Measurements from ENCODE around the gene NOL7. TPM values are rescaled to one million over a fixed set of nuclear protein-coding genes. Genes with fewer than 3 reads are reported as not detected.

The NOL7 gene
- total and polyA plus RNA-seq, 2 of the 8 experiments (the other 6 are each of a cell fraction or from before 2014, with no cell fraction given), result 16.4 to 70.4 TPM

DNA sequence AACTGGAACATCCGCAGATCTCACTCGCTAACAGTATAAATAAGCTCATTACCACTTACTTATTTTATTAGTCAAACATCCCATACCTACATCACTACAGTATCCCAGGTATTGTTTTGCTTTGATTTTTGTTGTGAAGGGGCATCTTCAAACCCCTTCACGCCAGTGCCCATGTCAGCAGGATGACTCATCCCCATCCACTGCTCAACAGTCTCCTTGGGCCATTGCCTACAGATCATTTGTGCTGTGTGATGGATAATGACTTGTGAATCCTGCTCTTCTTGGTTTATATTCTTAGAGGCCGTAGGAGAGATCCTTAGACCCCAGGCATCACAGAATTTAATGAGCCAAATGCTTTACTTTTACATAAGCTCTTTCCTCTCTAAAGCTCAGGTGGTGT lies 49.2 kb upstream of the NOL7 start:
- H3K36me3 ChIP-seq (ENCODE audit: control insufficient read depth in 2 of 4, insufficient read depth in 4 of 4, low read length in 3 of 4), result no peaks in the 10 kb centered on the region
- H3K27me3 ChIP-seq (replicated peaks in 1 of 4; ENCODE audit: control insufficient read depth in 3 of 4, extremely low read depth in 1 of 4, insufficient read depth in 3 of 4, low read length in 3 of 4), result no peaks in the 10 kb centered on the region
- H4K20me1 ChIP-seq (replicated peaks in 1 of 2; ENCODE audit: control insufficient read depth in 1 of 2, insufficient read depth in 2 of 2, low read length in 2 of 2), result no peaks in the 10 kb centered on the region
- no peak for FAIRE-seq
- no peak overlapping the region for H3K56ac ChIP-seq (replicated peaks; ENCODE audit: insufficient read length, low read depth, low read length)
- TF ChIP-seq SP2 (IDR thresholded peaks at IDR 0.05; ENCODE audit: low read length) (no peak), SIX5 (IDR thresholded peaks at IDR 0.05; ENCODE audit: low read depth, low read length) (no peak), CHD1 (IDR thresholded peaks at IDR 0.05; ENCODE audit: low read depth, low read length) (no peak), HDAC2 (IDR thresholded peaks at IDR 0.05; ENCODE audit: borderline replicate concordance in 1 of 2, low read depth in 2 of 2, low read length in 2 of 2) (no peak), JUN (IDR thresholded peaks at IDR 0.05; ENCODE audit: low read depth, low read length) (no peak), POLR2AphosphoS5 (IDR thresholded peaks at IDR 0.05; ENCODE audit: low read depth, low read length) (no peak)
- H3K4me3 ChIP-seq (ENCODE audit: extremely low read depth in 1 of 4, insufficient read depth in 2 of 4, low read depth in 3 of 4, low read length in 4 of 4), result no peak overlapping the region
- H3K9ac ChIP-seq (replicated peaks in 1 of 4; ENCODE audit: extremely low read depth in 1 of 4, low read depth in 3 of 4, low read length in 3 of 4), result no peak overlapping the region
- no peak overlapping the region for H3K18ac ChIP-seq (ENCODE audit: extremely low read depth, low read length)
- H4K8ac ChIP-seq (ENCODE audit: extremely low read depth, insufficient read depth, low read length), result no peak overlapping the region
- H2BK120ac ChIP-seq (replicated peaks; ENCODE audit: low read depth, low read length), result no peak overlapping the region
- no peak overlapping the region for H4K5ac ChIP-seq (ENCODE audit: insufficient read length, low read depth, low read length)
- no peak overlapping the region for H2BK20ac ChIP-seq (ENCODE audit: low read length)
- no peak overlapping the region for H2AK5ac ChIP-seq (ENCODE audit: low read depth, low read length)
- no peak overlapping the region for H2BK15ac ChIP-seq (ENCODE audit: low read length)
- no peaks in the 10 kb centered on the region for H3K23me2 ChIP-seq (ENCODE audit: low read depth, low read length)
- no peak overlapping the region for H2AFZ ChIP-seq (ENCODE audit: low read length)
- H3K14ac ChIP-seq (ENCODE audit: insufficient read length), result no peak overlapping the region
- no peak overlapping the region for H2BK12ac ChIP-seq (ENCODE audit: low read depth, low read length)
- H3K4ac ChIP-seq (replicated peaks; ENCODE audit: insufficient read length, low read depth, low read length), result no peak overlapping the region
- no peaks in the 10 kb centered on the region for H3K79me2 ChIP-seq (ENCODE audit: control insufficient read depth in 1 of 2, insufficient read depth in 2 of 2, low read length in 2 of 2)
- H3K4me1 ChIP-seq (replicated peaks in 1 of 4; ENCODE audit: control insufficient read depth in 3 of 4, insufficient read depth in 4 of 4, low read length in 3 of 4), result peaks cover 0 to 2% (median 0%) of the 10 kb centered on the region in 4 experiments; a peak in 1 of 7 replicates
- no peak overlapping the region for H4K91ac ChIP-seq (replicated peaks; ENCODE audit: insufficient read length, low read length)
- ChIA-PET POLR2A (ENCODE audit: partially characterized antibody) (no interaction called here), CTCF (ENCODE audit: partially characterized antibody) (interaction anchor here (0.6 to 1.3 kb wide), 4 partner anchors 8 to 55 kb away, joined by 3 read pairs; no protein-coding TSS in a partner anchor)
- WGBS, 2 experiments (ENCODE audit: extremely low coverage in 1 of 2, insufficient coverage in 1 of 2, insufficient read length in 1 of 2, insufficient replicate concordance in 2 of 2, low coverage in 1 of 2, low lambda C conversion rate in 2 of 2, missing lambda C conversion rate in 1 of 2), result 90% methylated on average over 4 of the region's 4 CpGs; no CpG with 5 or more reads in 1 of the 2 experiments
- no peaks in the 10 kb centered on the region for H3K9me3 ChIP-seq (ENCODE audit: insufficient read depth in 2 of 2, low read depth in 1 of 2, low read length in 1 of 2)
- no peak overlapping the region for H3K23ac ChIP-seq (ENCODE audit: insufficient read length)
- H2BK5ac ChIP-seq (ENCODE audit: low read depth, low read length), result no peak overlapping the region
- H3K79me1 ChIP-seq (ENCODE audit: low read depth, low read length), result no peaks in the 10 kb centered on the region
- no peak for DNase-seq (ENCODE audit: low read depth in 1 of 2, low spot score in 2 of 2)
- no peak overlapping the region for H3K4me2 ChIP-seq (ENCODE audit: insufficient read depth in 1 of 2, low read depth in 2 of 2, low read length in 2 of 2)
- H3K27ac ChIP-seq (ENCODE audit: low read depth, low read length), result no peak overlapping the region
